HepG2 (cell line): ENCODE measurements around the gene SPEM2.
"Not testable (repeated sequence)": the region's sequence is repeated elsewhere in the genome, so short reads cannot be mapped to it uniquely, and the experiment has no call there.

Experiments
- BRCA1 ChIP-seq: sonication (generic); formaldehyde crosslinking; IDR thresholded peaks from 2 replicates; pipeline ENCODE4 v1.4.0; 2020; ENCODE audit warnings: missing genetic modification reagents
- CTCF ChIP-seq: sonication (generic); formaldehyde crosslinking; IDR thresholded peaks from 2 replicates; pipeline ENCODE4 v1.5.0; 2020; ENCODE audit warnings: mild to moderate bottlenecking, missing genetic modification reagents, moderate library complexity
- HDAC1 ChIP-seq: sonication (generic); formaldehyde crosslinking; IDR thresholded peaks from 2 replicates; pipeline ENCODE4 v1.5.1; 2020; ENCODE audit warnings: mild to moderate bottlenecking, missing genetic modification reagents
- KAT2B ChIP-seq: fragments of 150-350 bp; IDR thresholded peaks from 2 replicates; pipeline ENCODE4 v1.6.1; 2014; ENCODE audit warnings: low read depth, low read length, borderline replicate concordance
- KAT7 ChIP-seq: IDR thresholded peaks from 2 replicates; pipeline ENCODE4 v1.6.1; 2018; ENCODE audit warnings: borderline replicate concordance, missing compliant biosample characterization
- NR2C2 ChIP-seq: sonication (generic); formaldehyde crosslinking; IDR thresholded peaks from 2 replicates; pipeline ENCODE4 v1.4.0; 2020; ENCODE audit warnings: missing genetic modification reagents, mild to moderate bottlenecking, moderate library complexity, borderline replicate concordance
- SKIL ChIP-seq: sonication (generic); formaldehyde crosslinking; IDR thresholded peaks from 2 replicates; pipeline ENCODE4 v1.8.0; 2022; ENCODE audit warnings: missing genetic modification reagents, mild to moderate bottlenecking, moderate library complexity, borderline replicate concordance
- TFDP2 ChIP-seq: sonication (generic); formaldehyde crosslinking; IDR thresholded peaks from 2 replicates; pipeline ENCODE4 v1.4.0; 2020; ENCODE audit warnings: missing genetic modification reagents
- ZBTB21 ChIP-seq: sonication (generic); formaldehyde crosslinking; IDR thresholded peaks from 2 replicates; pipeline ENCODE4 v1.4.0; 2020; ENCODE audit warnings: missing genetic modification reagents
- ZNF670 ChIP-seq: sonication (generic); formaldehyde crosslinking; IDR thresholded peaks from 2 replicates; pipeline ENCODE4 v1.8.0; 2022; ENCODE audit warnings: mild to moderate bottlenecking, missing genetic modification reagents, borderline replicate concordance

- not testable (repeated sequence) for TF ChIP-seq SKIL; BRCA1; NR2C2; ZNF670 (CRISPR knock-in tag); KAT2B; CTCF; HDAC1 (CRISPR knock-in tag); ZBTB21 (CRISPR knock-in tag); KAT7 (CRISPR knock-in tag); TFDP2 (CRISPR knock-in tag)
These were observed 44.4 kb downstream of the SPEM2 start for GRCh38 chr17:7469843-7470242.
